ENCODE measurements around the gene FANCC.

Gene FANCC

DNA sequence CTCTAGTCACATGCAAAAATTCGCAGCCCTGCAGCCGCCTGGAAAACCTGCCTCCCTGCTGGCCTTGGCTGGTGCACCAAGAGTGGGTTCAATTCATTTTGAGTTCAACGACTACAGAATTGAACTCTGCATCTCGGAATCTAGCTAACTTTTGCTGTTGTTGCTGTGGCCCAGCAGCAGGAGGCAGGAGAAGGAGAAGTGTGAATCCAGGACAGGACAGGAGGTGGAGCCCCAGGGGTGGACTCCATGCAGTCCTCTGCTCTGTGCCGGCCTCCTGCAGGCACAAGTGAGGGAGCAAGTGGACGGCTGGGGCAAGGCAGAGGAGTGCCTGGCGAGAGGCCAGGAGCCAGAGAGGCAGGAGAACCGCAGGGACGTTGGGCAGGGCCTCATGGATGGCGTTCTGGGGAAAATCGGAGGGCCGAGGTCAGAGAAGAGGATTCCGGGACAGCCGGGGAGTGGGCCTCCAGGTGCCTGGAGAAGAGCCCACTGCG lies 214.2 kb downstream of the FANCC start:
- Histone ChIP-seq H3K27me3 (ENCODE audit: insufficient read depth, insufficient read length) (no peaks in the 10 kb centered on the region), H3K9me3 (ENCODE audit: insufficient read depth, low read length) (no peaks in the 10 kb centered on the region; the same call in 1 of the 2 replicates), H3K36me3 (ENCODE audit: insufficient read depth, insufficient read length, low read length) (peaks cover 64% of the 10 kb centered on the region), H3K4me1 (ENCODE audit: insufficient read depth, insufficient read length) (peaks cover 7% of the 10 kb centered on the region), H3K9ac (ENCODE audit: insufficient read length, low read depth) (no peak overlapping the region), H3K4me3 (ENCODE audit: insufficient read length, low read depth) (no peak overlapping the region)
- TF ChIP-seq ZNF274 (IDR thresholded peaks at IDR 0.05; ENCODE audit: low read depth, low read length) (no peak), SUZ12 (IDR thresholded peaks at IDR 0.05; ENCODE audit: extremely low read depth, insufficient read depth, insufficient read length) (no peak), YY1 (IDR thresholded peaks at IDR 0.05; ENCODE audit: insufficient read depth, insufficient read length) (no peak)
- no peak for DNase-seq (ENCODE audit: low read depth, low spot score)

DNA sequence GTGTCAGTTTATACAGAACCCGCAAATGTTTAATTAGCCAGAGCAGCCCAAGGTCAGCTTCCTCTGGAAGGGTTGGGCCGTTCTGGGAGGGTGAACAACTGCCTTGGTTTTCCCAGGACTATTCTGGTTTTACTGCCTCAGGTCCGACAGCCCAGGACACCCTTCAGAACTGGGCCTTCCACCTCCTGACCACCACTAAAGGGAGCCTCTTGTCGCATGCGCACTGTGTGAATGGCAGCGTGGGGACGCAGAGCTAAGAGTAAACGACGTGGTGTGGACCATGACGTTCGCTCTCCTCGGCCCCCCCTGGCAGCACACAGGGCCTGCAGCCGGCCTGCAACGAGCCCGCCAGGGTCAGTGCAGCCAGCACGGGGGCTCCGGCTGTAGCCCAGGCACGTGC lies 214.9 kb downstream of the FANCC start:
- H3K9ac ChIP-seq (ENCODE audit: insufficient read length, low read depth) = no peak overlapping the region
- no peak for TF ChIP-seq ZNF274 (IDR thresholded peaks at IDR 0.05; ENCODE audit: low read depth, low read length)
- TF ChIP-seq YY1 (IDR thresholded peaks at IDR 0.05; ENCODE audit: insufficient read depth, insufficient read length) = no peak
- TF ChIP-seq SUZ12 (IDR thresholded peaks at IDR 0.05; ENCODE audit: extremely low read depth, insufficient read depth, insufficient read length) = no peak
- H3K36me3 ChIP-seq (ENCODE audit: insufficient read depth, insufficient read length, low read length) = peaks cover 62% of the 10 kb centered on the region
- no peaks in the 10 kb centered on the region; the same call in 1 of the 2 replicates for H3K9me3 ChIP-seq (ENCODE audit: insufficient read depth, low read length)
- H3K27me3 ChIP-seq (ENCODE audit: insufficient read depth, insufficient read length) = no peaks in the 10 kb centered on the region
- H3K4me1 ChIP-seq (ENCODE audit: insufficient read depth, insufficient read length) = peaks cover 7% of the 10 kb centered on the region
- DNase-seq (ENCODE audit: low read depth, low spot score) = no peak
- no peak overlapping the region for H3K4me3 ChIP-seq (ENCODE audit: insufficient read length, low read depth)

DNA sequence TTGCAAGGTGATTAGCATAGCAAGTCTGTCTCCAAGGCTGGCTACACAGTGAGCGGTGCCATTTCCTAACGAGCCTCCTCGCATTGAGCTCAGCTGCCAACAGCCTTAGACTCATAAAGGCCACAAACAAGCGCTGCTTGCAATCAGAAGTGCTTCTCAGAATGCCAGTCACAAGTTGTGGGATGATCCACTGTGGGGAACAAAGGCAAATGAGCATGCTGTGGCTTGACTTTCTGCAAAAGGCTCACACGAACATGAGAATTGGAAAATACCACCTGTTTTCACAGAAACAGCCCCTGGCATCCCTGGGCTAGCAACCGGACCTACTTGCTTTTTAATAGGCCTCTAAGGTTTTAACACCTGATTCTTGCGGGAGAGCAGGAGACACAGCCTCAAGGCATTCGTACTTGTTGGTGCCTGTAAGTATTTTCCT lies 215.5 kb downstream of the FANCC start:
- H3K9ac ChIP-seq (ENCODE audit: insufficient read length, low read depth) = no peak overlapping the region
- TF ChIP-seq ZNF274 (IDR thresholded peaks at IDR 0.05; ENCODE audit: low read depth, low read length) (no peak), YY1 (IDR thresholded peaks at IDR 0.05; ENCODE audit: insufficient read depth, insufficient read length) (no peak), SUZ12 (IDR thresholded peaks at IDR 0.05; ENCODE audit: extremely low read depth, insufficient read depth, insufficient read length) (no peak)
- H3K4me1 ChIP-seq (ENCODE audit: insufficient read depth, insufficient read length) = peaks cover 8% of the 10 kb centered on the region
- H3K9me3 ChIP-seq (ENCODE audit: insufficient read depth, low read length) = no peaks in the 10 kb centered on the region; the same call in 1 of the 2 replicates
- H3K36me3 ChIP-seq (ENCODE audit: insufficient read depth, insufficient read length, low read length) = peaks cover 64% of the 10 kb centered on the region
- no peak for DNase-seq (ENCODE audit: low read depth, low spot score)
- no peaks in the 10 kb centered on the region for H3K27me3 ChIP-seq (ENCODE audit: insufficient read depth, insufficient read length)
- H3K4me3 ChIP-seq (ENCODE audit: insufficient read length, low read depth) = no peak overlapping the region

DNA sequence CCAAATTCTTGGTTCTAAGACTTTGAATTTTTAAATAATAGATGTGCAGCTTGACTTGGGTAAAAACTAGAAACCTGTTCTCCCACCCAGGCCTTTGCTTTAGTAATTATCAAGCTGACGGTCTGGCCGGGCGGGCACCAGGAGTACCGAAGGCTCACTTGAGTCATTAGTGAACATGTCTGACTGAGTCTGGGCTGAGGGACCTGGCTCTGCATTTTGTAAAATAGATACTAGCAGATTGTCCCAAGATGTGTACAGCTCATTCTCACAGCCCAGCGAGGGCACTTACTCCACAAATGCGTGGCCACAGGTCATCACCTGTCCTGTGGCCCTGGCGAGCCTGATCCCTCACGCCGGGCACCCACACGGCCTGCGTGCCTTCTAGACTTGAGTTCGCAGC lies 216.2 kb downstream of the FANCC start:
- no peak overlapping the region for H3K4me3 ChIP-seq (ENCODE audit: insufficient read length, low read depth)
- no peaks in the 10 kb centered on the region; the same call in 1 of the 2 replicates for H3K9me3 ChIP-seq (ENCODE audit: insufficient read depth, low read length)
- no peak overlapping the region for H3K9ac ChIP-seq (ENCODE audit: insufficient read length, low read depth)
- TF ChIP-seq ZNF274 (IDR thresholded peaks at IDR 0.05; ENCODE audit: low read depth, low read length) (no peak), SUZ12 (IDR thresholded peaks at IDR 0.05; ENCODE audit: extremely low read depth, insufficient read depth, insufficient read length) (no peak), YY1 (IDR thresholded peaks at IDR 0.05; ENCODE audit: insufficient read depth, insufficient read length) (no peak)
- H3K4me1 ChIP-seq (ENCODE audit: insufficient read depth, insufficient read length) = peaks cover 15% of the 10 kb centered on the region
- H3K36me3 ChIP-seq (ENCODE audit: insufficient read depth, insufficient read length, low read length) = peaks cover 57% of the 10 kb centered on the region
- H3K27me3 ChIP-seq (ENCODE audit: insufficient read depth, insufficient read length) = no peaks in the 10 kb centered on the region
- no peak for DNase-seq (ENCODE audit: low read depth, low spot score)

DNA sequence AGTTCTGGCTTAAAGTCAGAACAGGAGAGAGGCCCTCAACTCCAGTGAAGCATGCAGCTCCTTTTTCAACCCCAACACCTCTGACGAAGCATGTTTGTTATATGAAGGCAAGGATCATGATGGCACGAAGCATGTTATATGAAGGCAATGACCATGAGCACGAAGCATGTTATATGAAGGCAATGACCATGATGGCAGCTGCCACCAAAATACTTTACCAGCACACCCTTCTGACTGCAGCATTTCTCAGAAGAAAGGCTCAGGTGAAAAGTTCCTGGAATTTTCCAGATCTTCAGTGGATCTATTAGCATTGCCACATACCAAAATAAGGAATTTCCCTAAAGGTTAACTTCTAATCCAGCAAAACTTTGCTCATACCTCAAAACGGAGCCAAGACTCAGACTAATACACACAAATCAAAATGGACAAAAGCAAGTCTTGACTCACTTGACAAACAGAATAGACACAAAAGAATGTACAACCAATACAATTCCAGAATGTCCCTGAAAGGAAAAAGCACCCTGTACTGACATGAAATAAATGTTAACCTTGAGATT lies 217.4 kb downstream of the FANCC start:
- Histone ChIP-seq H3K9ac (ENCODE audit: insufficient read length, low read depth) (no peak overlapping the region), H3K27me3 (ENCODE audit: insufficient read depth, insufficient read length) (no peaks in the 10 kb centered on the region), H3K4me3 (ENCODE audit: insufficient read length, low read depth) (no peak overlapping the region), H3K9me3 (ENCODE audit: insufficient read depth, low read length) (no peaks in the 10 kb centered on the region; the same call in 1 of the 2 replicates), H3K36me3 (ENCODE audit: insufficient read depth, insufficient read length, low read length) (peaks cover 47% of the 10 kb centered on the region), H3K4me1 (ENCODE audit: insufficient read depth, insufficient read length) (peaks cover 20% of the 10 kb centered on the region)
- TF ChIP-seq ZNF274 (IDR thresholded peaks at IDR 0.05; ENCODE audit: low read depth, low read length) = no peak
- TF ChIP-seq SUZ12 (IDR thresholded peaks at IDR 0.05; ENCODE audit: extremely low read depth, insufficient read depth, insufficient read length) = no peak
- TF ChIP-seq YY1 (IDR thresholded peaks at IDR 0.05; ENCODE audit: insufficient read depth, insufficient read length) = no peak
- DNase-seq (ENCODE audit: low read depth, low spot score) = no peak

DNA sequence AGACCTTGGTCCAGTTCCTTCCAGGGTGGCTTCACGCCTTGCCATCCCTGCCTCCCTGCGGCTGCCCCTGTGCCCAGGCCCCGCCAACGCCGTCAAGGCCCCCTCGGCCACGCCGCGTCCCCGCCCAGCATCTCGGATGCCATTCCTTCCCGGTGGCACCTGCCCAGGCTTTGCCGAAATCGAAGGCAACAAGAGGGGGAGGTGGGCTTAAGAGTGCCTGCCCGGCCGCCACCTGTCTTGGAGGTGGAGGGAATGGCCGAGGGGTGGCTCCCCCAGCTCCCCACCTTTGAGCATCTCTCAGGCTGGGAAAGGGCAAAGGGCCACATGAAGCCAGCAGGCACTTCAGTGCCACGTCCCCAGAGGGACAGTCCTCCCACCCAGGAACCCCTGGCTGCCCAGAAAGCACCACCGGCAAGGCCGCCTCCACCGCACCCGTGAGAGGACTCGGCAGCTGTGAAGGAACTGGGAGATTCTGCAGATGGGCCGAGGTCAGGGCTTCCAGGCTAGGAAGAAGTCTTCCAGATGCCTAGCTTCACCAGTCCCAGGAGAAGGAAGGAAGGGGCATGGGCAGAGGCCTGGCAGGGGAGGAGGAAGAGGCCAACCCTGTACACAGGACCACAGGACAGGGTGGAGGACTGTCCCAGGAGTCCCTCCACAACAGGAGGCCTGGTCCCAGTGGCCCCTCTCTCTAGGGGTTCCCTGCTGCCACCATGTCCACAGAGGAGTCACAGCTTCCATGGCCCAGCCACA lies 218.0 kb downstream of the FANCC start:
- H3K4me1 ChIP-seq (ENCODE audit: insufficient read depth, insufficient read length) = peaks cover 21% of the 10 kb centered on the region
- no peak for DNase-seq (ENCODE audit: low read depth, low spot score)
- H3K9me3 ChIP-seq (ENCODE audit: insufficient read depth, low read length) = no peaks in the 10 kb centered on the region; the same call in 1 of the 2 replicates
- no peaks in the 10 kb centered on the region for H3K27me3 ChIP-seq (ENCODE audit: insufficient read depth, insufficient read length)
- H3K4me3 ChIP-seq (ENCODE audit: insufficient read length, low read depth) = no peak overlapping the region
- H3K36me3 ChIP-seq (ENCODE audit: insufficient read depth, insufficient read length, low read length) = peaks cover 44% of the 10 kb centered on the region
- no peak overlapping the region for H3K9ac ChIP-seq (ENCODE audit: insufficient read length, low read depth)
- TF ChIP-seq SUZ12 (IDR thresholded peaks at IDR 0.05; ENCODE audit: extremely low read depth, insufficient read depth, insufficient read length) = no peak
- no peak for TF ChIP-seq ZNF274 (IDR thresholded peaks at IDR 0.05; ENCODE audit: low read depth, low read length)
- TF ChIP-seq YY1 (IDR thresholded peaks at IDR 0.05; ENCODE audit: insufficient read depth, insufficient read length) = no peak

DNA sequence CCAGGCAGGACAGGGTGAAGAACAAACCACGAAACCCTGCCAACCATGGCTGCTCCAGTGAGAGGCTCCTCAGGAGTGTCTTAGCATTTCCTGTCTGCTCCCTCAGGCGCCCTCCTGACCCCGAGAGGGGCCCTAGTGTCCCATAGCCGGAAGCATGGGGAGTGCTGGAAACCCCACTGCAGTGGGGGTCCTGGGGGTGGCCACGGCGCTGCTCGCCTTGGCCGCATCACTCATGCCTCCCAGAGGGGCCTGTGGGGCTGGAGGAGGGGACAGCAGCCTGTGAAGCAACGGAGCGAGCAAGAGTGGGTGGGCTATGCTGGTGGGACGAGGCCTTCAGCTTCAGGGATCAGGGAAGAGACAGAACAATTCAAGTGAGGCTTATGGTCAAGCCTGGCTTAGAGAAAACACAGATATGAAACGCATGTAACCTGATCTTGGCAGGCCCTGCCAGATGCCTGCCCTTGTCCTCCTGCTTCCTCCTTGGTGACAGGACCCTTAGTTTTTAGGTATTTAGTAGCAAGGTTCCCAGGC lies 219.1 kb downstream of the FANCC start:
- Histone ChIP-seq H3K4me1 (ENCODE audit: insufficient read depth, insufficient read length) (peaks cover 25% of the 10 kb centered on the region), H3K27me3 (ENCODE audit: insufficient read depth, insufficient read length) (no peaks in the 10 kb centered on the region), H3K4me3 (ENCODE audit: insufficient read length, low read depth) (no peak overlapping the region), H3K36me3 (ENCODE audit: insufficient read depth, insufficient read length, low read length) (peaks cover 44% of the 10 kb centered on the region), H3K9ac (ENCODE audit: insufficient read length, low read depth) (no peak overlapping the region), H3K9me3 (ENCODE audit: insufficient read depth, low read length) (no peaks in the 10 kb centered on the region; the same call in 1 of the 2 replicates)
- TF ChIP-seq SUZ12 (IDR thresholded peaks at IDR 0.05; ENCODE audit: extremely low read depth, insufficient read depth, insufficient read length) = no peak
- TF ChIP-seq ZNF274 (IDR thresholded peaks at IDR 0.05; ENCODE audit: low read depth, low read length) = no peak
- TF ChIP-seq YY1 (IDR thresholded peaks at IDR 0.05; ENCODE audit: insufficient read depth, insufficient read length) = no peak
- DNase-seq (ENCODE audit: low read depth, low spot score) = no peak
